Measurements from ENCODE around the gene UGT1A9. TPM values are rescaled to one million over a fixed set of nuclear protein-coding genes. Genes with fewer than 3 reads are reported as not detected.

The UGT1A9 gene
- total and polyA plus RNA-seq, 8 donors = 0.73 to 7.0 (median 3.9) TPM; not detected in 5

DNA sequence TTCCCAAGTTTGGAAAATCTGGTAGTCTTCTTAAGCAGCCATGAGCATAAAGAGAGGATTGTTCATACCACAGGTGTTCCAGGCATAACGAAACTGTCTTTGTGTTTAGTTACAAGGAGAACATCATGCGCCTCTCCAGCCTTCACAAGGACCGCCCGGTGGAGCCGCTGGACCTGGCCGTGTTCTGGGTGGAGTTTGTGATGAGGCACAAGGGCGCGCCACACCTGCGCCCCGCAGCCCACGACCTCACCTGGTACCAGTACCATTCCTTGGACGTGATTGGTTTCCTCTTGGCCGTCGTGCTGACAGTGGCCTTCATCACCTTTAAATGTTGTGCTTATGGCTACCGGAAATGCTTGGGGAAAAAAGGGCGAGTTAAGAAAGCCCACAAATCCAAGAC, 100.5 kb downstream of the UGT1A9 start:
- intact Hi-C loops (cut with DNase I; ENCODE audit: low total_unique reads) = no loop called here
- peaks cover 3 to 19% (median 9%) of the 10 kb centered on the region in 4 donors for H3K9me3 ChIP-seq
- TF ChIP-seq EP300 (IDR thresholded peaks at IDR 0.05) (no peak), POLR2AphosphoS5 (IDR thresholded peaks at IDR 0.05) (no peak), POLR2A (IDR thresholded peaks at IDR 0.05) (no peak)
- TF ChIP-seq, protein P1, sequence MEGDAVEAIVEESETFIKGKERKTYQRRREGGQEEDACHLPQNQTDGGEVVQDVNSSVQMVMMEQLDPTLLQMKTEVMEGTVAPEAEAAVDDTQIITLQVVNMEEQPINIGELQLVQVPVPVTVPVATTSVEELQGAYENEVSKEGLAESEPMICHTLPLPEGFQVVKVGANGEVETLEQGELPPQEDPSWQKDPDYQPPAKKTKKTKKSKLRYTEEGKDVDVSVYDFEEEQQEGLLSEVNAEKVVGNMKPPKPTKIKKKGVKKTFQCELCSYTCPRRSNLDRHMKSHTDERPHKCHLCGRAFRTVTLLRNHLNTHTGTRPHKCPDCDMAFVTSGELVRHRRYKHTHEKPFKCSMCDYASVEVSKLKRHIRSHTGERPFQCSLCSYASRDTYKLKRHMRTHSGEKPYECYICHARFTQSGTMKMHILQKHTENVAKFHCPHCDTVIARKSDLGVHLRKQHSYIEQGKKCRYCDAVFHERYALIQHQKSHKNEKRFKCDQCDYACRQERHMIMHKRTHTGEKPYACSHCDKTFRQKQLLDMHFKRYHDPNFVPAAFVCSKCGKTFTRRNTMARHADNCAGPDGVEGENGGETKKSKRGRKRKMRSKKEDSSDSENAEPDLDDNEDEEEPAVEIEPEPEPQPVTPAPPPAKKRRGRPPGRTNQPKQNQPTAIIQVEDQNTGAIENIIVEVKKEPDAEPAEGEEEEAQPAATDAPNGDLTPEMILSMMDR (IDR thresholded peaks at IDR 0.05) = no peak
- DNase-seq = no peak
- H3K4me1 ChIP-seq = no peaks in the 10 kb centered on the region
- no peaks in the 10 kb centered on the region for H3K27me3 ChIP-seq
- H3K4me3 ChIP-seq = no peak overlapping the region
- peaks cover 0 to 13% (median 4%) of the 10 kb centered on the region in 4 donors for H3K36me3 ChIP-seq
- 90 to 93% (median 92%) methylated on average over 16 of the region's 16 CpGs for WGBS, 5 donors
- no peak overlapping the region for H3K27ac ChIP-seq

DNA sequence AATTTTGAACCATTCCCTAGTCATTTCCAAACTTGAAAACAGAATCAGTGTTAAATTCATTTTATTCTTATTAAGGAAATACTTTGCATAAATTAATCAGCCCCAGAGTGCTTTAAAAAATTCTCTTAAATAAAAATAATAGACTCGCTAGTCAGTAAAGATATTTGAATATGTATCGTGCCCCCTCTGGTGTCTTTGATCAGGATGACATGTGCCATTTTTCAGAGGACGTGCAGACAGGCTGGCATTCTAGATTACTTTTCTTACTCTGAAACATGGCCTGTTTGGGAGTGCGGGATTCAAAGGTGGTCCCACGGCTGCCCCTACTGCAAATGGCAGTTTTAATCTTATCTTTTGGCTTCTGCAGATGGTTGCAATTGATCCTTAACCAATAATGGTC, 100.9 kb downstream of the UGT1A9 start:
- TF ChIP-seq POLR2A (IDR thresholded peaks at IDR 0.05) = no peak
- TF ChIP-seq, protein P1 (IDR thresholded peaks at IDR 0.05) = no peak
- TF ChIP-seq POLR2AphosphoS5 (IDR thresholded peaks at IDR 0.05) = no peak
- 64 to 75% (median 73%) methylated on average over 5 of the region's 5 CpGs for WGBS, 5 donors
- Histone ChIP-seq H3K4me3 (no peak overlapping the region), H3K27me3 (no peaks in the 10 kb centered on the region), H3K9me3 (peaks cover 3 to 20% (median 10%) of the 10 kb centered on the region in 4 donors), H3K27ac (no peak overlapping the region), H3K36me3 (peaks cover 0 to 13% (median 4%) of the 10 kb centered on the region in 4 donors), H3K4me1 (no peaks in the 10 kb centered on the region)
- DNase-seq = no peak
- intact Hi-C loops (cut with DNase I; ENCODE audit: low total_unique reads) = no loop called here

- 86 to 92% (median 91%) methylated on average over 5 of the region's 5 CpGs for WGBS, 5 donors
- no peak for TF ChIP-seq POLR2A (IDR thresholded peaks at IDR 0.05)
- TF ChIP-seq, protein P1 (IDR thresholded peaks at IDR 0.05) = no peak
- no peak for TF ChIP-seq POLR2AphosphoS5 (IDR thresholded peaks at IDR 0.05)
- no peak for TF ChIP-seq EP300 (IDR thresholded peaks at IDR 0.05)
- intact Hi-C loops (cut with DNase I; ENCODE audit: low total_unique reads) = no loop called here
- H3K27me3 ChIP-seq = no peaks in the 10 kb centered on the region
- H3K4me3 ChIP-seq = no peak overlapping the region
- DNase-seq = no peak
- no peak overlapping the region for H3K27ac ChIP-seq
- peaks cover 0 to 13% (median 4%) of the 10 kb centered on the region in 4 donors for H3K36me3 ChIP-seq
- H3K9me3 ChIP-seq = peaks cover 3 to 20% (median 10%) of the 10 kb centered on the region in 4 donors
- H3K4me1 ChIP-seq = no peaks in the 10 kb centered on the region
Measured at GRCh38 chr2:233773854-233774253, 102.2 kb downstream of the UGT1A9 start.

DNA sequence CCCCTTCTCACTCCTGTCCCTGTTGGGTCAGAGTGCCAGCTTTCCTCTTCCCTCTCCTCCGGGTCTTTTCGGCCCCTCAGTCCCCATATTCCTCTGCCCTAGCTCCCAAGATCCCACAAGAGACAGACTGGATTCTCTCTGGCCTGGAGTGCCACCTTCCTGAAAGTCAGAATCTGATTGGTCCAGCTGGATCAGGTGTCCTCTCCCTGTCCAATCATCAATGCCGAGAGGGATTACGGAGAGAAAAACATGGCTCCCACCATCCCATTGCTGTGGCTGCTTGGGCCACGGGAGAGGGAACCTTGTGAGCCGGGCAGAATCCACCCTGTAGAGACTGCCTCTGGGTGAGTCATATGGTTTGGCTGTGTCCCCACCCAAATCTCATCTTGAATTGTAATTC, 103.7 kb downstream of the UGT1A9 start:
- no peak for DNase-seq
- peaks cover 3 to 20% (median 10%) of the 10 kb centered on the region in 4 donors for H3K9me3 ChIP-seq
- no peak overlapping the region for H3K27ac ChIP-seq
- 94 to 99% (median 97%) methylated on average over 6 of the region's 6 CpGs for WGBS, 5 donors
- TF ChIP-seq EP300 (IDR thresholded peaks at IDR 0.05) (no peak), POLR2A (IDR thresholded peaks at IDR 0.05) (no peak), POLR2AphosphoS5 (IDR thresholded peaks at IDR 0.05) (no peak)
- TF ChIP-seq, protein P1 (IDR thresholded peaks at IDR 0.05) = no peak
- H3K4me3 ChIP-seq = no peak overlapping the region
- H3K4me1 ChIP-seq = no peaks in the 10 kb centered on the region
- H3K36me3 ChIP-seq = peaks cover 0 to 5% (median 2%) of the 10 kb centered on the region in 4 donors
- intact Hi-C loops (cut with DNase I; ENCODE audit: low total_unique reads) = no loop called here
- no peaks in the 10 kb centered on the region for H3K27me3 ChIP-seq

Measured in stomach (tissue), 9 donors.